HG03432 (cell line): ENCODE results near the gene TLX1.

Experiments
- ATAC-seq: cut with Tn5 transposase; IDR thresholded peaks from one replicate; pipeline ENCODE4 v1.9.1; 2021; ENCODE audit warnings: mild to moderate bottlenecking, moderate library complexity; ENCODE audit not compliant: unreplicated experiment

TLX1 gene

GRCh38 chr10:101130984-101131961 lies at the start of gene TLX1:
Gene TLX1 (plus strand): TSS chr10:101131300. CDS start chr10:101131542, 242 bp downstream.
- ATAC-seq = no peak

GRCh38 chr10:101085846-101086245 lies 45.3 kb upstream of the TLX1 start:
- ATAC-seq = no peak

GRCh38 chr10:101087376-101087775 lies 43.7 kb upstream of the TLX1 start:
- no peak for ATAC-seq

GRCh38 chr10:101087965-101088364 lies 43.1 kb upstream of the TLX1 start:
- ATAC-seq = no peak

GRCh38 chr10:101089520-101090299 lies 41.4 kb upstream of the TLX1 start:
- no peak for ATAC-seq

GRCh38 chr10:101090597-101090996 lies 40.5 kb upstream of the TLX1 start:
- ATAC-seq = no peak

- no peak for ATAC-seq
These were observed 39.4 kb upstream of the TLX1 start for GRCh38 chr10:101091546-101092290.

GRCh38 chr10:101092881-101093354 lies 38.2 kb upstream of the TLX1 start:
- no peak for ATAC-seq

GRCh38 chr10:101094121-101094879 lies 36.8 kb upstream of the TLX1 start:
- no peak for ATAC-seq

- ATAC-seq = no peak
These were observed 36.1 kb upstream of the TLX1 start for GRCh38 chr10:101095004-101095403.

- ATAC-seq = peak; percentile 61
These were observed 35.4 kb upstream of the TLX1 start for GRCh38 chr10:101095550-101096213.

- no peak for ATAC-seq
These were observed 34.7 kb upstream of the TLX1 start for GRCh38 chr10:101096378-101096777.

- no peak for ATAC-seq
These were observed 33.2 kb upstream of the TLX1 start for GRCh38 chr10:101097881-101098280.

GRCh38 chr10:101099901-101100300 lies 31.2 kb upstream of the TLX1 start:
- no peak for ATAC-seq

- ATAC-seq = no peak
These were observed 29.7 kb upstream of the TLX1 start for GRCh38 chr10:101101372-101101881.

- no peak for ATAC-seq
These were observed 27.7 kb upstream of the TLX1 start for GRCh38 chr10:101103430-101103829.

- ATAC-seq = no peak
These were observed 24.7 kb upstream of the TLX1 start for GRCh38 chr10:101106351-101106750.

GRCh38 chr10:101107771-101108170 lies 23.3 kb upstream of the TLX1 start:
- ATAC-seq = no peak

- no peak for ATAC-seq
These were observed 20.1 kb upstream of the TLX1 start for GRCh38 chr10:101110856-101111523.
